Panc1 (cell line): ENCODE data around the gene RPGR. TPM values are rescaled to one million over a fixed set of nuclear protein-coding genes. Genes with fewer than 3 reads are reported as not detected.

Source experiments
- ATAC-seq: fragments of 200-7000 bp; cut with Tn5 transposase; 2 replicates; pipeline ENCODE4 v1.9.1; 2020; ENCODE audit warnings: mild to moderate bottlenecking, moderate library complexity
- BruUV-seq: library from RNA; stranded (reverse); fragments of 400-500 nt; replicated peaks from 2 replicates; lab custom pipeline; 2021; lab: Mats Ljungman, UMichigan
- CTCF ChIA-PET: fragments of 300-600 bp; sonication (Branson Sonifier 250); formaldehyde crosslinking; loops from one replicate; lab custom pipeline; 2022; ENCODE audit warnings: antibody characterized with exemption; lab: Charles Lee
- POLR2A ChIA-PET: fragments of 300-600 bp; sonication (Branson Sonifier 250); formaldehyde crosslinking; loops from one replicate; lab custom pipeline; 2022; ENCODE audit warnings: antibody characterized with exemption; lab: Charles Lee
- DNase-seq: peaks from one replicate; pipeline ENCODE4 v3.0.0-alpha.2; 2010; ENCODE audit warnings: low read depth, low spot score
- H3K27ac ChIP-seq: 2 replicates; pipeline ENCODE4 v1.5.1; 2011; ENCODE audit warnings: mild to moderate bottlenecking, low read length, inconsistent platforms
- H3K27me3 ChIP-seq: fragments of 200-500 bp; sonication (Bioruptor generic); 2 replicates; pipeline ENCODE4 v1.6.0; 2014; ENCODE audit warnings: low read length, inconsistent platforms; ENCODE audit not compliant: control insufficient read depth, insufficient read depth
- H3K36me3 ChIP-seq: fragments of 200-500 bp; sonication (Bioruptor generic); 2 replicates; pipeline ENCODE4 v1.5.1; 2014; ENCODE audit warnings: inconsistent platforms, mild to moderate bottlenecking, low read length, moderate library complexity; ENCODE audit not compliant: control insufficient read depth, insufficient read depth
- H3K4me1 ChIP-seq: 2 replicates; pipeline ENCODE4 v1.5.1; 2011; ENCODE audit warnings: inconsistent platforms, mild to moderate bottlenecking, low read length, moderate library complexity; ENCODE audit not compliant: control insufficient read depth, insufficient read depth
- H3K4me3 ChIP-seq, 2 experiments: 2 replicates each; pipeline ENCODE4 v1.5.1; 2011 to 2012; ENCODE audit warnings: low read depth in 2 of 2, low read length in 2 of 2, mild to moderate bottlenecking in 2 of 2, inconsistent platforms in 1 of 2, moderate library complexity in 1 of 2
- H3K9me3 ChIP-seq: fragments of 200-500 bp; sonication (Bioruptor generic); 2 replicates; pipeline ENCODE4 v1.5.1; 2014; ENCODE audit warnings: low read depth, mild to moderate bottlenecking, inconsistent platforms, low read length, moderate library complexity; ENCODE audit not compliant: control insufficient read depth, insufficient read depth
- CTCF ChIP-seq: fragments of 450-650 bp; IDR thresholded peaks from 2 replicates; pipeline ENCODE4 v1.5.1; 2017; ENCODE audit warnings: mild to moderate bottlenecking
- POLR2AphosphoS5 ChIP-seq: IDR thresholded peaks from 2 replicates; pipeline ENCODE4 v1.6.1; 2012; ENCODE audit warnings: mild to moderate bottlenecking, low read depth, low read length, moderate library complexity
- REST ChIP-seq, 2 experiments: IDR thresholded peaks; 2 replicates each; pipeline ENCODE4 v1.6.1; 2011 to 2012; ENCODE audit warnings: low read depth in 2 of 2, control low read depth in 1 of 2, low read length in 1 of 2, mild to moderate bottlenecking in 1 of 2, moderate library complexity in 1 of 2; ENCODE audit not compliant: insufficient read depth in 1 of 2
- SIN3A ChIP-seq: IDR thresholded peaks from 2 replicates; pipeline ENCODE4 v1.6.1; 2012; ENCODE audit warnings: low read depth, mild to moderate bottlenecking, low read length, moderate library complexity, borderline replicate concordance; ENCODE audit not compliant: insufficient read depth
- TCF7L2 ChIP-seq: IDR thresholded peaks from 2 replicates; pipeline ENCODE4 v1.6.1; 2011; ENCODE audit warnings: mild to moderate bottlenecking, low read depth, low read length, inconsistent platforms
- in situ Hi-C: cut with HindIII; loops from 2 replicates; pipeline ENCODE4 v1.10.0; 2016; ENCODE audit warnings: low sequenced_read_pairs, low pct_unique_long_range_greater_than_20kb
- intact Hi-C: fragments of 100-400 bp; cut with micrococcal nuclease; formaldehyde crosslinking; loops from one replicate; pipeline ENCODE4 v1.10.0; 2022; ENCODE audit not compliant: unreplicated experiment
- total RNA-seq: library from RNA; stranded (reverse); gene quantifications from one replicate; pipeline ENCODE4 v1.2.1, GENCODE V29; 2021; ENCODE audit not compliant: unreplicated experiment

RPGR gene
- total RNA-seq, 1 experiment from 2014 or later, result 4.0 TPM

- intact Hi-C loops (no loop called here), in situ Hi-C loops (no loop called here)
- POLR2A ChIA-PET, result no interaction called here
- Histone ChIP-seq H3K4me1 (no peaks in the 10 kb centered on the region), H3K27me3 (no peaks in the 10 kb centered on the region), H3K36me3 (no peaks in the 10 kb centered on the region), H3K27ac (no peak overlapping the region), H3K4me3 (no peak overlapping the region), H3K9me3 (no peaks in the 10 kb centered on the region)
- no TSS peak for BruUV-seq
- ATAC-seq (no peak), DNase-seq (no peak)
- TF ChIP-seq REST (IDR thresholded peaks at IDR 0.05; ENCODE audit: insufficient read depth in 1 of 2, low read depth in 2 of 2, low read length in 1 of 2) (no peak), CTCF (no peak), POLR2AphosphoS5 (no peak), SIN3A (no peak), TCF7L2 (no peak)
- CTCF ChIA-PET, result no interaction called here
Measured at GRCh38 chrX:38341442-38341841, 14.1 kb upstream of the RPGR start.

- H3K4me3 ChIP-seq, result no peak overlapping the region
- ATAC-seq (no peak), DNase-seq (no peak)
- no peaks in the 10 kb centered on the region for H3K4me1 ChIP-seq
- TF ChIP-seq REST (IDR thresholded peaks at IDR 0.05; ENCODE audit: insufficient read depth in 1 of 2, low read depth in 2 of 2, low read length in 1 of 2), result no peak
- no peak for TF ChIP-seq CTCF
- TF ChIP-seq TCF7L2, result no peak
- TF ChIP-seq POLR2AphosphoS5, result no peak
- TF ChIP-seq SIN3A, result no peak
- H3K27ac ChIP-seq, result no peak overlapping the region
- in situ Hi-C loops (no loop called here), intact Hi-C loops (no loop called here)
- H3K27me3 ChIP-seq, result no peaks in the 10 kb centered on the region
- ChIA-PET CTCF (no interaction called here), POLR2A (no interaction called here)
- H3K9me3 ChIP-seq, result no peaks in the 10 kb centered on the region
- BruUV-seq, result no TSS peak
- no peaks in the 10 kb centered on the region for H3K36me3 ChIP-seq
Measured at GRCh38 chrX:38336538-38337240, 9.4 kb upstream of the RPGR start.
